Activated CD8-positive, alpha-beta memory T cell treated with anti-CD3 and anti-CD28 coated beads for 36 hours (primary cell): Measurements from ENCODE around the gene STARD8. TPM values are rescaled to one million over a fixed set of nuclear protein-coding genes. Genes with fewer than 3 reads are reported as not detected.
"Not testable (repeated sequence)": the region's sequence is repeated elsewhere in the genome, so short reads cannot be mapped to it uniquely, and the experiment has no call there.

Experiments
- CTCF ChIA-PET: fragments of 350-600 bp; sonication (Branson Sonifier 250); formaldehyde crosslinking; loops from one replicate; lab custom pipeline; 2021; ENCODE audit warnings: antibody characterized with exemption; lab: Charles Lee
- POLR2A ChIA-PET: fragments of 350-600 bp; sonication (Branson Sonifier 250); formaldehyde crosslinking; loops from one replicate; lab custom pipeline; 2021; ENCODE audit warnings: antibody characterized with exemption; lab: Charles Lee
- total RNA-seq, 2 experiments: library from RNA; stranded (reverse); gene quantifications; one replicate each; pipeline ENCODE4 v1.2.3, GENCODE V29; 2021

The STARD8 gene
- total RNA-seq, 2 experiments from 2014 or later = 0.19 TPM

- ChIA-PET POLR2A (no interaction called here), CTCF (no interaction called here)
These were observed 38.9 kb downstream of the STARD8 start for GRCh38 chrX:68686097-68686977.

DNA sequence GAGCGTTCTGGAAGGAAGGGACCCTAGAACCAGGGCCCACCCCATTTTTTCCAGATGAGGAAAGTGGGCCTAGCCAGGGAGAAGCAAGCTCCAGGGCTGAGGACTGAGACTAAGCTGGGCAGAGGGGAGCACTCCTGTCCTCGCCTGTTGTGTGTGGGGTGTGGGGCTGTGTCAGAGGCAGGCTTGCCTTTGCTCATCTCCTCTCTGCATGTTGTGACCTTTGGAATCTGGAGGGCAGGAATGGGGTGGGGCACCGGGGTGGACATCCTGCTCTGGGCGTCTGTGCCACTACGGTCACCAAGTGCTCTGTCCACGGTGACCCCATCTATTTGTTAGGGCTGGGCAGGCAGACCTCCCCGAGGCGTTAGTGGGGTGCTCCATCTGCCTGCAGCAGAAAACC is 41.5 kb downstream of the STARD8 start:
- CTCF ChIA-PET, POLR2A ChIA-PET: not testable (repeated sequence)

DNA sequence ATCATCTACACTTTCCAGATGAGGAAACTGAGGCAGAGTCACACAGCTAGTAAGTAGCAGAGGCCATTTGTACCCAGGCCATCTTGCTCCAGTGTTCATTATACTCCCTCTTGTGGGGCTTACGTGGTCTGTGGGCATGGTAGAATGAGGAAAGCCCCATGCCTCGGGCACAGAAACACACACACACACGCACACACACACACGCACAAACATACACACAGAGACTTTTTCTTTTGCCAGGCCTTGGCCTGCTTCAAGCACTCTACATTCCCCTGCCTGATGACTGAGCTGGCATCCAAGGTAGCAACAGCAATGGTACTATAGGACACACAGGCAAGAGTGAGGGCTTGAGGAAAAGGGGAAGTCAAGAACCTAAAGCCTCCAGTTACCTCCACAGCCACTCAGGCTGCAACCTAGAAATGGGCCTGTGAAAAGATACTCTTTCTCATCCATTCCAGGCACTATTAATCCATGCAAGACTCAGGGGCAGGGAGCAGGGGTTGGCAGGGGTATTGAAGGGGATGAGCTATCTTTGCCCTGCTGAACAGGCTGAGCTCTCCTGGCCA is 43.6 kb downstream of the STARD8 start:
- ChIA-PET POLR2A (no interaction called here), CTCF (no interaction called here)

GRCh38 chrX:68691921-68692320 is 44.5 kb downstream of the STARD8 start:
- ChIA-PET POLR2A (no interaction called here), CTCF (no interaction called here)

DNA sequence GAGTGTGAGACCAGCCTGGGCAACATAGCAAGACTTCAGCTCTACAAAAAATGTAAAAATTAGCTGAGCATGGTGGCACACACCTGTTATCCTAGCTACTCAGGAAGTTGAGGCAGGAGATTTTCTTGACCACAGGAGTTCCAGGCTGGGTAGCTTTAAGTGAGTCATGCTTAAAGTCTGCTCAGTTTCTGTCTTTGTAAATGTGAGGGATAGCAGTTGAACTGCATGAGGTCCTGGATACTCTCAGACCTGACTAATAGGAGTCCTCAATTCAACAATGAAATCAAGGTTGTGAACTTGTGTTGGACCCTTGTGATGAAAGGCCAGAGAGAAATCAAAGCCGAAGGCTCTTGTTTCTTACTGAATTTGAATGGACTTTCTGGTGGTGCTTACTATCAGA is 45.2 kb downstream of the STARD8 start:
- ChIA-PET POLR2A (no interaction called here), CTCF (no interaction called here)

DNA sequence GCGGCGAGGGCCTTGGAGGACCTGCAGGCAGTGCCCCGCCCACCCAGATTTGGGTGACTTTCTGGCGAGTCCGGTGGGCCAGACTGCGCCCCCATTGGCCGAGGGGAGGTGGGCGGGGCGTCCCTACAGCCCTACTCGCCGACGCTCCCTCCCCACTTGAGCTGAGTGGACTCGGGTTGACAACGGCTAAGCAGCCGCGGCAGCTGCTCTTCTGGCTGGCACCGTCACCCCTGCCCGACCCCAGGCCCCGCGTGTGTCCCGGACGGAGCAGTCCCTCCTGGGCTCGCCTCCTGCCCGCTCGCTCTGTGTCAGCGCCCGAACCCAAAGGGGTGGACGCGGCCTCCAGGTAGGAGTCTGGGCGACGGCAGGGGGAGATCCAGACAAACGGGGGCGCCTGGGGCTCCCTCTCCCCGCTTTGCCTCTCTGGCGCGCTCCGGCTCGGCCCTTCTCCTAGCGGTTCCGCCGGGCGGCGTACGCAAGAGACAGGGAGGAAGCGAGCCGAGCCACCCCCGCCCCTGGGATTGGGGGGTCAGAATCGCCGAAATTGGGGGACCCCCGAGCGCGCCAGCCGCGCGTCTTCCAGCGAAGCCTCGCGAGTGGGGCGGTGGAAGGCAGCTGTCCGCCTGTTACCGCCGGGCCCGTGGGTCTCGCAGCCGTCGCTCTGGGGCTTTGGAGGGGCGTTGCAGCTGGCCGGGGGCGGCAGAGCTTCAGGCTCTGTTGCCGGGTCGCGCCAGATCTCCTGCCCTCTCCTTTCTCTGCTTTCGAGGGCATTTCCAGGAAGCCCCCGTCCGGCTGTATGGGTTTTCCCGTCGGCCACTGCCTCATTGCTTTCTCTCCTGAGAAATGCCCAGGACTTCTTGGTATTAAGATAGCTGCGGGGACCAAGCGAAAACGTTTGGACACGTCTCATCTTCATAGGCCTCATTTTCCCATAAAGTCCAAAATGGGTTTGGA is 46.3 kb downstream of the STARD8 start:
- ChIA-PET POLR2A (no interaction called here), CTCF (interaction anchor here (0.5 kb wide), 1 partner anchor 201 kb away, joined by 5 read pairs; no protein-coding TSS in a partner anchor)

- ChIA-PET POLR2A (no interaction called here), CTCF (no interaction called here)
These were observed 47.2 kb downstream of the STARD8 start for GRCh38 chrX:68694435-68695205.

GRCh38 chrX:68695206-68695845 is 47.9 kb downstream of the STARD8 start:
- ChIA-PET CTCF (no interaction called here), POLR2A (no interaction called here)

GRCh38 chrX:68696267-68696990 is 49.0 kb downstream of the STARD8 start:
- ChIA-PET CTCF (no interaction called here), POLR2A (no interaction called here)

DNA sequence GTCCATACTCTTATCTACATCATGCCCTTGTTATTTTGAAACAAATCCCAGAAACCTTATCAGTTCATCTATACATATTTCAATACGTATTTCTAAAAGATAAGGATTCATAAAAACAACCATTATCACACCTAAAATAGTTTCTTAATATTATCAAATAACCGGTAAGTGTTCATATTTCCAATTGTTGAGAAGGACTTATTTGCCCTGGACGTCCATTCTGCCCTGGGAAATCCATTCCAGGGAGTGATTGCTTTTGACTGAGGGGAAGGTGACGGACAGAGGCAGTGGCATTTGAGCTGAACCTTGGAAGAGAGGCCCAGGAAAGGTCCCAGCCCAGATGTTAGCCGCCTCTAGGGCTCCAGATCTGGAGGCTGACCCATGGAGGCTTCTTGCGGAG is 49.6 kb downstream of the STARD8 start:
- CTCF ChIA-PET = no interaction called here
- POLR2A ChIA-PET = no interaction called here

DNA sequence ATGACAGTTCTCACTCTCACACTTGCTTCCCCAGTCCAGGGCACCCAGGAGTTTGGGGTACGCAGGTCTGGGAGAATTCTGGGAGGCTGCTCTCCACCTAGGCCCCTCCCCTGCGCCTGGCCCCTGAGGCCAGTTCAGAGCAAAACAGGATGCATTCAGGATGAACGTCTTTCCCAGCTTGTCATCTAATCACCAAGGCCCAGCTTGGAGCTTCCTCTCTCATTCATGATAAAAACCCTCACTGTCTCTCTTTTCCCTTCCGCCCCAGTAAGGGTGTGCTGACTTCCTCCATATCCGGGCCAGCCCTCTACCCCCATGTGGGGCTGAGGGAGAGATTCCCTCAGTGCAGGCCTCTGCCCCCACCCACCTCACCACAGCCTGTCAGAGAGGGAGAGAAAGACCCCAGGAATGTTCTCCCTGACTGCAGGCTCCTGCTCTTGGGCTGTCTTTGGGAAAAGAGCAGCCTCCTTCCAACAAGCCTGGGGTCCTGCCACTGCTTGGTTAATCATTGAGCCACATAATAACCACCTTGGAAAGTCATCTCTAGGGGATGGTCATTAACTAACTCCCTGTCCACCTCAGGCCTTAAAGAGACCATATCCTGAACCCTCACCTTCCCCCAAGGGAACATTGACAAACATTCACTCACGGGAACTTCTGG is 50.1 kb downstream of the STARD8 start:
- ChIA-PET POLR2A (no interaction called here), CTCF (no interaction called here)

- CTCF ChIA-PET = no interaction called here
- POLR2A ChIA-PET = no interaction called here
These were observed 51.5 kb downstream of the STARD8 start for GRCh38 chrX:68698942-68699341.

DNA sequence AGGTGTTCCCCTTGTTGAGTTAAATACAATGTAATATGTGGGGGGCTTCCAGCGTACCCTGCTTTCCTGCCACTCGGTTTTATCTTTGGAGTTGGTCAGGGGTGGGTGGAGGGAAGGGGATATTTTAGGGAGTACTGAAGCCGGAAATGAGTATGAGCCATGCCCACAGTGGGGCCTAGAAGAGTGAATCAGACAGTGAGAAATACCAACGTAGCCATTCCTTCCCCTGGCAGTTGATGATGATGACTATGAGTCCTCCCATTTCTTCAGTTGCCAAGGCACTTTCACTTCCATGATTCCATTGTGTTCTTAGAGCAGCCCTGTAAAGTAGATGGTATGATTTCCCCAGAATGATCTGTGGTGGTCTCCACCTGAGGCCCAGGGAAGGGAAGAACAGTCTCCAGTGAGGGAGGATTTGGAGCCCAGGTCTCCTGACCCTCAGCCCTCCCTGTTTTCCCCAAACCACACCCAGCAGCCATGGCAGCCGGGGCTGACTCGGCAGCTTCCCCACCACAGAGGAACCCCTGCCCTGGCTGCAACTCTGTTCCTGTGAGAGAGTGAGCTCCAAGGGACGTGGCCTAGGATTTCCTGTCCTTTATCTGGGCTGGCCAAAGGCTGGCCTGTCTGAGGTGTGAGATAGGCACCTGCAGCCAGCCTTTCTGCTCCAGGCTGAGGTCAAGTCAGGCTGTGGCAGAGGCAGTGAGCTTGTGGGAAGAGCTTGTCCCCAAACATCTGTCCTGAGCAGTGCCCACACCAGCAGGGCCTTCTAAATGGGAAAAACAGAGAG is 52.7 kb downstream of the STARD8 start:
- ChIA-PET POLR2A (no interaction called here), CTCF (no interaction called here)

DNA sequence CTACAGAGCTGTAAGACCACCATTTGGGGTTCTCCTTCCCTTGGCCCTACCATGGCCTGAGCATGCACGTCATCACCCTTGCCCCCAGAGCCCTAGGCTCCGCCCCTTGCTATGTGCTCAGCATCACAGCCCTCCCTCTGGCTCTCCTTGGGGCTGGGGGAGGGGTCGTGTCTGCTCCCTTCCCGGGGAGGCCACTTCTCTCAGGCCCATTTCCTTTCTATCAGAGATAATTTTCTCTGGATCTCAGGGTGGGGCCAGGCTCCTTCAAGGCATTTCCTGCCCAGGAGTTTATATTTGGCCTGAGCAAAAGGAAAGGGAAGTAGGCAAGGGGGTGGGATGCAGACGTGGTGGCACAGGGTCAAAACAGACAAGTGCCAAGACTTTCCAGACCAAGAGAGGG is 55.9 kb downstream of the STARD8 start:
- ChIA-PET CTCF (no interaction called here), POLR2A (no interaction called here)

GRCh38 chrX:68703846-68704245 is 56.4 kb downstream of the STARD8 start:
- ChIA-PET CTCF (no interaction called here), POLR2A (no interaction called here)

- ChIA-PET CTCF (no interaction called here), POLR2A (no interaction called here)
These were observed 58.5 kb downstream of the STARD8 start for GRCh38 chrX:68705986-68706385.
